C4-2B (cell line): Measurements from ENCODE around the gene CCDC167.

Experiments used
- ZFX ChIP-seq: fragments of 450-650 bp; IDR thresholded peaks from 2 replicates; pipeline ENCODE4 v1.6.1; 2017
- TF ChIP-seq, protein P1 (sequence below): fragments of 450-650 bp; conservative IDR thresholded peaks from 2 replicates; pipeline ENCODE4 v1.5.1; 2017; ENCODE audit warnings: mild to moderate bottlenecking

DNA sequence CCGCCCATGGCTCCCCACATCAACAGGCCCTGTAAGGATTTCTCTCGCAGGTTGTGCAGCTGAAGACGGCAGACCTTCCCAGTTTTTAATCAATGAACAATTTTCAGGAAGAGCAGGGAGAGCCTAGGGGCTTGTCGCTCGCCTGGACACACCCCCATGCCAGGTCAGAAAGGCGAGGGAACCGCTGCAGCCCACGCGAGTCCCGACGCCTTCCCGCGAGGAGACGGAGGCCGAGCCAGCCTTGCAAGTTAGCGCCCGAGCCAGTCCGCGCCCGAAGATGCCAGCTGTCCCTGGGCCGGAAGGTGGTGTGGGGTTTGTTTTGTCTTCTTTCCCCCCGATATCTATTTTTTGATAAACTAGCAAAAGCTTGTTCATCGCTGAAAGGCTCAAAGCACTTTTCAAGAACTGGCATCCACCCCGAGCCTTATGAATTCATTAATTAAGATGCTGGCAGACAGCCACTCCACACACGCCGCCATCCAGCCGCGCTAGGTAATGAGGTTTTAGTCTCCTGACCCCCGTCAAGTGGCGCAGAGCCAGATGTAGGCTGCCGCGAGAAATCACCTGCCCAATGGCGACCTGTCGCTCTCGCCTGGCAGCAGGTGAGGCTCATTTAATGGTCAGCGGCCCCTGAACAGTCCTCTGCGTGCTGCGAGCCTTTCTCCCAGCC, 6.6 kb downstream of the CCDC167 start:
- TF ChIP-seq, protein P1, sequence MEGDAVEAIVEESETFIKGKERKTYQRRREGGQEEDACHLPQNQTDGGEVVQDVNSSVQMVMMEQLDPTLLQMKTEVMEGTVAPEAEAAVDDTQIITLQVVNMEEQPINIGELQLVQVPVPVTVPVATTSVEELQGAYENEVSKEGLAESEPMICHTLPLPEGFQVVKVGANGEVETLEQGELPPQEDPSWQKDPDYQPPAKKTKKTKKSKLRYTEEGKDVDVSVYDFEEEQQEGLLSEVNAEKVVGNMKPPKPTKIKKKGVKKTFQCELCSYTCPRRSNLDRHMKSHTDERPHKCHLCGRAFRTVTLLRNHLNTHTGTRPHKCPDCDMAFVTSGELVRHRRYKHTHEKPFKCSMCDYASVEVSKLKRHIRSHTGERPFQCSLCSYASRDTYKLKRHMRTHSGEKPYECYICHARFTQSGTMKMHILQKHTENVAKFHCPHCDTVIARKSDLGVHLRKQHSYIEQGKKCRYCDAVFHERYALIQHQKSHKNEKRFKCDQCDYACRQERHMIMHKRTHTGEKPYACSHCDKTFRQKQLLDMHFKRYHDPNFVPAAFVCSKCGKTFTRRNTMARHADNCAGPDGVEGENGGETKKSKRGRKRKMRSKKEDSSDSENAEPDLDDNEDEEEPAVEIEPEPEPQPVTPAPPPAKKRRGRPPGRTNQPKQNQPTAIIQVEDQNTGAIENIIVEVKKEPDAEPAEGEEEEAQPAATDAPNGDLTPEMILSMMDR: no peak
- no peak for TF ChIP-seq ZFX
